GM23338 (cell line): ENCODE measurements around the gene POLD3. TPM values are rescaled to one million over a fixed set of nuclear protein-coding genes. Genes with fewer than 3 reads are reported as not detected.

Experiments
- ATAC-seq: fragments of 200-7000 bp; cut with Tn5 transposase; 3 replicates; pipeline ENCODE4 v1.9.1; 2020
- DNase-seq: peaks from one replicate; pipeline ENCODE4 v3.0.0-alpha.2; 2015; ENCODE audit warnings: low spot score
- H2AFZ ChIP-seq: fragments of 200-600 bp; sonication (generic); 2 replicates; pipeline ENCODE4 v1.8.0; 2016; ENCODE audit warnings: antibody characterized with exemption, mild to moderate bottlenecking, moderate library complexity
- H3F3A ChIP-seq: fragments of 200-600 bp; sonication (generic); replicated peaks from 2 replicates; pipeline ENCODE4 v1.8.0; 2017; ENCODE audit warnings: antibody characterized with exemption, mixed run types, low read depth
- H3K27ac ChIP-seq: fragments of 200-600 bp; sonication (generic); 2 replicates; pipeline ENCODE4 v1.6.1; 2016; ENCODE audit warnings: low read depth
- H3K27me3 ChIP-seq: fragments of 200-600 bp; sonication (generic); 2 replicates; pipeline ENCODE4 v1.8.0; 2016; ENCODE audit warnings: mild to moderate bottlenecking, mixed run types, moderate library complexity; ENCODE audit not compliant: insufficient read depth
- H3K36me3 ChIP-seq: fragments of 200-600 bp; sonication (generic); 2 replicates; pipeline ENCODE4 v1.8.0; 2016; ENCODE audit warnings: mild to moderate bottlenecking; ENCODE audit not compliant: insufficient read depth
- H3K4me1 ChIP-seq: fragments of 200-600 bp; sonication (generic); 2 replicates; pipeline ENCODE4 v1.8.0; 2016; ENCODE audit warnings: mild to moderate bottlenecking, moderate library complexity; ENCODE audit not compliant: insufficient read depth
- H3K4me2 ChIP-seq: fragments of 200-600 bp; sonication (generic); 2 replicates; pipeline ENCODE4 v1.7.1; 2017; ENCODE audit warnings: mixed run types
- H3K4me3 ChIP-seq: fragments of 200-600 bp; sonication (generic); 2 replicates; pipeline ENCODE4 v1.6.1; 2016; ENCODE audit warnings: mixed run types
- H3K79me2 ChIP-seq: fragments of 200-600 bp; sonication (generic); replicated peaks from 2 replicates; pipeline ENCODE4 v1.8.0; 2017; ENCODE audit warnings: mild to moderate bottlenecking; ENCODE audit not compliant: insufficient read depth
- H3K9me2 ChIP-seq: fragments of 200-600 bp; sonication (generic); 2 replicates; pipeline ENCODE4 v1.8.0; 2017; ENCODE audit not compliant: insufficient read depth
- H4K20me1 ChIP-seq: fragments of 200-600 bp; sonication (generic); replicated peaks from 2 replicates; pipeline ENCODE4 v1.8.0; 2017; ENCODE audit warnings: mild to moderate bottlenecking; ENCODE audit not compliant: insufficient read depth
- H3K27ac Mint-ChIP-seq: 2 replicates; pipeline ENCODE4 v1.8.0; 2020; ENCODE audit warnings: inconsistent platforms, mild to moderate bottlenecking, moderate library complexity, mixed read lengths
- H3K27me3 Mint-ChIP-seq: 3 replicates; pipeline ENCODE4 v1.8.0; 2022; ENCODE audit warnings: low read depth, mild to moderate bottlenecking, moderate library complexity, mixed read lengths, inconsistent platforms; ENCODE audit not compliant: insufficient read depth, poor library complexity
- H3K36me3 Mint-ChIP-seq: 3 replicates; pipeline ENCODE4 v1.8.0; 2021; ENCODE audit warnings: low read depth, mild to moderate bottlenecking, inconsistent platforms, moderate library complexity, mixed read lengths
- H3K4me1 Mint-ChIP-seq: 3 replicates; pipeline ENCODE4 v1.8.0; 2020; ENCODE audit warnings: mild to moderate bottlenecking, inconsistent platforms, mixed read lengths
- H3K4me3 Mint-ChIP-seq: 3 replicates; pipeline ENCODE4 v1.8.0; 2021; ENCODE audit warnings: moderate library complexity, mild to moderate bottlenecking, inconsistent platforms, mixed read lengths
- H3K9me3 Mint-ChIP-seq: 3 replicates; pipeline ENCODE4 v1.8.0; 2020; ENCODE audit warnings: moderate library complexity, mild to moderate bottlenecking, inconsistent platforms, mixed read lengths
- CREB1 ChIP-seq: fragments of 250-450 bp; sonication (Bioruptor Pico); IDR thresholded peaks from 2 replicates; pipeline ENCODE4 v1.5.0; 2020; ENCODE audit warnings: low read depth, mild to moderate bottlenecking, moderate library complexity
- EZH2 ChIP-seq: fragments of 200-600 bp; sonication (generic); IDR thresholded peaks from one replicate; pipeline ENCODE4 v1.8.0; 2017; ENCODE audit warnings: antibody characterized with exemption, mild to moderate bottlenecking, low read depth; ENCODE audit not compliant: unreplicated experiment
- EZH2phosphoT487 ChIP-seq: fragments of 200-600 bp; sonication (generic); IDR thresholded peaks from one replicate; pipeline ENCODE4 v1.8.1; 2018; ENCODE audit warnings: antibody characterized with exemption; ENCODE audit not compliant: unreplicated experiment
- NANOG ChIP-seq: IDR thresholded peaks from 2 replicates; pipeline ENCODE4 v1.6.1; 2016; ENCODE audit warnings: antibody characterized with exemption, borderline replicate concordance
- ZNF114 ChIP-seq: fragments of 250-450 bp; sonication (Bioruptor Pico); IDR thresholded peaks from 2 replicates; pipeline ENCODE4 v1.5.0; 2020; ENCODE audit warnings: mild to moderate bottlenecking, moderate library complexity
- ZNF331 ChIP-seq: fragments of 250-450 bp; sonication (Bioruptor Pico); IDR thresholded peaks from 2 replicates; pipeline ENCODE4 v1.5.0; 2020; ENCODE audit warnings: low read depth, mild to moderate bottlenecking, moderate library complexity
- polyA plus RNA-seq: library from polyadenylated mRNA; unstranded; fragments of >200 nt; fragmentation: Nextera tagmentation; extraction: Ambion mirVana; gene quantifications from 2 replicates; pipeline ENCODE4 v1.2.1, GENCODE V29; 2016
- total RNA-seq: library from RNA; depleted of rRNA; stranded (reverse); fragments of >200 nt; shearing (Covaris generic); gene quantifications from 2 replicates; pipeline ENCODE4 v1.2.3, GENCODE V29; 2014
- TF ChIP-seq, protein P1 (sequence below): fragments of 250-450 bp; sonication (Bioruptor Pico); IDR thresholded peaks from 2 replicates; pipeline ENCODE4 v1.5.0; 2020; ENCODE audit warnings: mild to moderate bottlenecking, moderate library complexity
- TF ChIP-seq, protein P2 (sequence below): IDR thresholded peaks from one replicate; pipeline ENCODE4 v1.6.1; 2018; ENCODE audit warnings: antibody characterized with exemption; ENCODE audit not compliant: unreplicated experiment
- TF ChIP-seq, protein P3 (sequence below): IDR thresholded peaks from 2 replicates; pipeline ENCODE4 v1.6.1; 2016; ENCODE audit warnings: antibody characterized with exemption

The POLD3 gene
- total and polyA plus RNA-seq, 2 experiments from 2014 or later = 21.9 to 50.1 TPM

DNA sequence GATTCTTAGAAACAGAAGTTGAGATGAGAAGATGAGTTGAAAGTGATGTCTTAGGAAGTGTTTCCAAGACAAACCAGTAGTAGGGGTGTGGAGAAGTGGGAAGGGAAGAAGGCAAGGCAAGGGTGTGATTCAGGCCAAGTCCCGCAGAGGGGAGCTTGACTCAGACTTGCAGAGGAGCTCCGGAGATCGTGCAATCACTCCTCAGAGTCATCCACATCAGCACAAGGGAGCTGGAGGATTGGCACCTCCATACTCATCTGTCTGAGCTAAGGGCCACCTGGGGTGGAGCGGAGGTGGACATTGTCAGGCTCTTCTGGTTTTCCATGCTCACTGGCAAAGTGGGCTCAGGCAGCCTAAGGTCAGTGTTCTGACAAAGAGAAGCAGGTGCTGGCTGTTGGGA, 94.4 kb downstream of the POLD3 start (continued):
- TF ChIP-seq, protein P1, sequence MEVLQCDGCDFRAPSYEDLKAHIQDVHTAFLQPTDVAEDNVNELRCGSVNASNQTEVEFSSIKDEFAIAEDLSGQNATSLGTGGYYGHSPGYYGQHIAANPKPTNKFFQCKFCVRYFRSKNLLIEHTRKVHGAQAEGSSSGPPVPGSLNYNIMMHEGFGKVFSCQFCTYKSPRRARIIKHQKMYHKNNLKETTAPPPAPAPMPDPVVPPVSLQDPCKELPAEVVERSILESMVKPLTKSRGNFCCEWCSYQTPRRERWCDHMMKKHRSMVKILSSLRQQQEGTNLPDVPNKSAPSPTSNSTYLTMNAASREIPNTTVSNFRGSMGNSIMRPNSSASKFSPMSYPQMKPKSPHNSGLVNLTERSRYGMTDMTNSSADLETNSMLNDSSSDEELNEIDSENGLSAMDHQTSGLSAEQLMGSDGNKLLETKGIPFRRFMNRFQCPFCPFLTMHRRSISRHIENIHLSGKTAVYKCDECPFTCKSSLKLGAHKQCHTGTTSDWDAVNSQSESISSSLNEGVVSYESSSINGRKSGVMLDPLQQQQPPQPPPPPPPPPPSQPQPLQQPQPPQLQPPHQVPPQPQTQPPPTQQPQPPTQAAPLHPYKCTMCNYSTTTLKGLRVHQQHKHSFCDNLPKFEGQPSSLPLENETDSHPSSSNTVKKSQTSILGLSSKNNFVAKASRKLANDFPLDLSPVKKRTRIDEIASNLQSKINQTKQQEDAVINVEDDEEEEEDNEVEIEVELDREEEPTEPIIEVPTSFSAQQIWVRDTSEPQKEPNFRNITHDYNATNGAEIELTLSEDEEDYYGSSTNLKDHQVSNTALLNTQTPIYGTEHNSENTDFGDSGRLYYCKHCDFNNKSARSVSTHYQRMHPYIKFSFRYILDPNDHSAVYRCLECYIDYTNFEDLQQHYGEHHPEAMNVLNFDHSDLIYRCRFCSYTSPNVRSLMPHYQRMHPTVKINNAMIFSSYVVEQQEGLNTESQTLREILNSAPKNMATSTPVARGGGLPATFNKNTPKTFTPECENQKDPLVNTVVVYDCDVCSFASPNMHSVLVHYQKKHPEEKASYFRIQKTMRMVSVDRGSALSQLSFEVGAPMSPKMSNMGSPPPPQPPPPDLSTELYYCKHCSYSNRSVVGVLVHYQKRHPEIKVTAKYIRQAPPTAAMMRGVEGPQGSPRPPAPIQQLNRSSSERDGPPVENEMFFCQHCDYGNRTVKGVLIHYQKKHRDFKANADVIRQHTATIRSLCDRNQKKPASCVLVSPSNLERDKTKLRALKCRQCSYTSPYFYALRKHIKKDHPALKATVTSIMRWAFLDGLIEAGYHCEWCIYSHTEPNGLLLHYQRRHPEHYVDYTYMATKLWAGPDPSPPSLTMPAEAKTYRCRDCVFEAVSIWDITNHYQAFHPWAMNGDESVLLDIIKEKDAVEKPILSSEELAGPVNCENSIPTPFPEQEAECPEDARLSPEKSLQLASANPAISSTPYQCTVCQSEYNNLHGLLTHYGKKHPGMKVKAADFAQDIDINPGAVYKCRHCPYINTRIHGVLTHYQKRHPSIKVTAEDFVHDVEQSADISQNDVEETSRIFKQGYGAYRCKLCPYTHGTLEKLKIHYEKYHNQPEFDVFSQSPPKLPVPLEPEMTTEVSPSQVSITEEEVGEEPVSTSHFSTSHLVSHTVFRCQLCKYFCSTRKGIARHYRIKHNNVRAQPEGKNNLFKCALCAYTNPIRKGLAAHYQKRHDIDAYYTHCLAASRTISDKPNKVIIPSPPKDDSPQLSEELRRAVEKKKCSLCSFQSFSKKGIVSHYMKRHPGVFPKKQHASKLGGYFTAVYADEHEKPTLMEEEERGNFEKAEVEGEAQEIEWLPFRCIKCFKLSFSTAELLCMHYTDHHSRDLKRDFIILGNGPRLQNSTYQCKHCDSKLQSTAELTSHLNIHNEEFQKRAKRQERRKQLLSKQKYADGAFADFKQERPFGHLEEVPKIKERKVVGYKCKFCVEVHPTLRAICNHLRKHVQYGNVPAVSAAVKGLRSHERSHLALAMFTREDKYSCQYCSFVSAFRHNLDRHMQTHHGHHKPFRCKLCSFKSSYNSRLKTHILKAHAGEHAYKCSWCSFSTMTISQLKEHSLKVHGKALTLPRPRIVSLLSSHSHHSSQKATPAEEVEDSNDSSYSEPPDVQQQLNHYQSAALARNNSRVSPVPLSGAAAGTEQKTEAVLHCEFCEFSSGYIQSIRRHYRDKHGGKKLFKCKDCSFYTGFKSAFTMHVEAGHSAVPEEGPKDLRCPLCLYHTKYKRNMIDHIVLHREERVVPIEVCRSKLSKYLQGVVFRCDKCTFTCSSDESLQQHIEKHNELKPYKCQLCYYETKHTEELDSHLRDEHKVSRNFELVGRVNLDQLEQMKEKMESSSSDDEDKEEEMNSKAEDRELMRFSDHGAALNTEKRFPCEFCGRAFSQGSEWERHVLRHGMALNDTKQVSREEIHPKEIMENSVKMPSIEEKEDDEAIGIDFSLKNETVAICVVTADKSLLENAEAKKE (CRISPR knock-in tag) = no peak
- TF ChIP-seq, protein P2, sequence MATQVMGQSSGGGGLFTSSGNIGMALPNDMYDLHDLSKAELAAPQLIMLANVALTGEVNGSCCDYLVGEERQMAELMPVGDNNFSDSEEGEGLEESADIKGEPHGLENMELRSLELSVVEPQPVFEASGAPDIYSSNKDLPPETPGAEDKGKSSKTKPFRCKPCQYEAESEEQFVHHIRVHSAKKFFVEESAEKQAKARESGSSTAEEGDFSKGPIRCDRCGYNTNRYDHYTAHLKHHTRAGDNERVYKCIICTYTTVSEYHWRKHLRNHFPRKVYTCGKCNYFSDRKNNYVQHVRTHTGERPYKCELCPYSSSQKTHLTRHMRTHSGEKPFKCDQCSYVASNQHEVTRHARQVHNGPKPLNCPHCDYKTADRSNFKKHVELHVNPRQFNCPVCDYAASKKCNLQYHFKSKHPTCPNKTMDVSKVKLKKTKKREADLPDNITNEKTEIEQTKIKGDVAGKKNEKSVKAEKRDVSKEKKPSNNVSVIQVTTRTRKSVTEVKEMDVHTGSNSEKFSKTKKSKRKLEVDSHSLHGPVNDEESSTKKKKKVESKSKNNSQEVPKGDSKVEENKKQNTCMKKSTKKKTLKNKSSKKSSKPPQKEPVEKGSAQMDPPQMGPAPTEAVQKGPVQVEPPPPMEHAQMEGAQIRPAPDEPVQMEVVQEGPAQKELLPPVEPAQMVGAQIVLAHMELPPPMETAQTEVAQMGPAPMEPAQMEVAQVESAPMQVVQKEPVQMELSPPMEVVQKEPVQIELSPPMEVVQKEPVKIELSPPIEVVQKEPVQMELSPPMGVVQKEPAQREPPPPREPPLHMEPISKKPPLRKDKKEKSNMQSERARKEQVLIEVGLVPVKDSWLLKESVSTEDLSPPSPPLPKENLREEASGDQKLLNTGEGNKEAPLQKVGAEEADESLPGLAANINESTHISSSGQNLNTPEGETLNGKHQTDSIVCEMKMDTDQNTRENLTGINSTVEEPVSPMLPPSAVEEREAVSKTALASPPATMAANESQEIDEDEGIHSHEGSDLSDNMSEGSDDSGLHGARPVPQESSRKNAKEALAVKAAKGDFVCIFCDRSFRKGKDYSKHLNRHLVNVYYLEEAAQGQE = no peak
- TF ChIP-seq NANOG = no peak

DNA sequence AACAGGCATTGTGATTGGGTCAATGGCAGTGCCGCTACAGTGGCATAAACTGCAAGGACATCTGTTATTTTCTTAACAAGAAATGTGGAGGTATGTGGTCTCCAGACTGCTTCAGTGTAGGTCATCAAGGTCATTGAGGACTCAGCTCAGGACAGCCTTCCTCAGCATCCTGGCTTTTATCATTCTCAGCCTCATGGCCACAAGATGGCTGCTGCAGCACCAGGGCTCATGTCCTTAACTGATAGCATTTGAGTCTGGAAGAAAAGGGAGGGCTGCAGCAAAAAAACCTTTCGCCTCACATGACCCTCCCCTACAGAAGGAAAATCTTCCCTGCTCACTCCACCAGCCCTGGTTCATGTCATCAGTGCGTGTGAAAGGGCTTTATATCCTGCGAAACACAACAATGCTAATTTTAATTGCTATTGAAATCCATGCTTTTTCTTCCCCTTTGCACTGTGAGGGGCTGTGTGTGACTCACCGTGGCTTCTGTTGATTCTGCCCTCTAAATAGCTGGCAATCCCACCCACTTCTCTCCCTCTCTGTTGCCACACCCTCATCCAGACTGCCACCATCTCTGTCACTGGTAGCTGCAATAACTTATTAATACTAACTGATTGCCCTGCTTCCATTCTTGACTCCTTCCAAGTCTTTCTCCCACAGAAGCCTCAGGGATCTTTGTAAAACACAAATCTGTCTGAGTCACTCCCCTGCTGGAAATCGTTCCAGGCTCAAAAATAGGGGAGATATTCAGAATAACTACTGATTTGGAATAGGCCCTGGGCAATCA, 95.0 kb downstream of the POLD3 start:
- no peaks in the 10 kb centered on the region for H3K36me3 ChIP-seq
- H3K4me1 ChIP-seq = no peaks in the 10 kb centered on the region
- H2AFZ ChIP-seq = no peak overlapping the region
- Mint-ChIP-seq H3K27ac (no peak overlapping the region), H3K36me3 (no peaks in the 10 kb centered on the region), H3K9me3 (no peaks in the 10 kb centered on the region; the same call in 2 of the 3 replicates), H3K27me3 (peaks cover 13% of the 10 kb centered on the region), H3K4me1 (peaks cover 6% of the 10 kb centered on the region; the same call in 2 of the 3 replicates), H3K4me3 (no peak overlapping the region)
- H3K27ac ChIP-seq = no peak overlapping the region
- no peak for ATAC-seq
- peaks cover 5% of the 10 kb centered on the region; the same call in 1 of the 2 replicates for H3K9me2 ChIP-seq
- no peaks in the 10 kb centered on the region for H3K79me2 ChIP-seq
- H3K27me3 ChIP-seq = peaks cover 11% of the 10 kb centered on the region
- DNase-seq = no peak
- no peak overlapping the region for H3K4me3 ChIP-seq
- no peaks in the 10 kb centered on the region; the same call in 1 of the 2 replicates for H4K20me1 ChIP-seq
- H3K4me2 ChIP-seq = no peak overlapping the region
- H3F3A ChIP-seq = no peaks in the 10 kb centered on the region
- TF ChIP-seq EZH2phosphoT487 (no peak), ZNF114 (CRISPR knock-in tag) (no peak), CREB1 (CRISPR knock-in tag) (no peak), ZNF331 (CRISPR knock-in tag) (no peak), EZH2 (no peak)
- TF ChIP-seq, protein P3, sequence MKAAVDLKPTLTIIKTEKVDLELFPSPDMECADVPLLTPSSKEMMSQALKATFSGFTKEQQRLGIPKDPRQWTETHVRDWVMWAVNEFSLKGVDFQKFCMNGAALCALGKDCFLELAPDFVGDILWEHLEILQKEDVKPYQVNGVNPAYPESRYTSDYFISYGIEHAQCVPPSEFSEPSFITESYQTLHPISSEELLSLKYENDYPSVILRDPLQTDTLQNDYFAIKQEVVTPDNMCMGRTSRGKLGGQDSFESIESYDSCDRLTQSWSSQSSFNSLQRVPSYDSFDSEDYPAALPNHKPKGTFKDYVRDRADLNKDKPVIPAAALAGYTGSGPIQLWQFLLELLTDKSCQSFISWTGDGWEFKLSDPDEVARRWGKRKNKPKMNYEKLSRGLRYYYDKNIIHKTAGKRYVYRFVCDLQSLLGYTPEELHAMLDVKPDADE = no peak
- TF ChIP-seq, protein P2 = no peak
